Smooth muscle cell (in vitro differentiated cells): ENCODE results near the gene INSC. TPM values are rescaled to one million over a fixed set of nuclear protein-coding genes. Genes with fewer than 3 reads are reported as not detected.

ENCODE experiments used
- DNase-seq: peaks from one replicate; lab custom pipeline; 2025; ENCODE audit not compliant: unreplicated experiment; lab: John Stamatoyannopoulos, UW
- H2AFZ ChIP-seq: fragments of 200-600 bp; sonication (generic); 2 replicates; pipeline ENCODE4 v1.6.0; 2016; ENCODE audit warnings: antibody characterized with exemption, low read depth, mild to moderate bottlenecking
- H3F3A ChIP-seq: fragments of 200-600 bp; sonication (generic); 2 replicates; pipeline ENCODE4 v1.6.0; 2017; ENCODE audit warnings: antibody characterized with exemption, low read depth
- H3K27ac ChIP-seq: fragments of 200-600 bp; sonication (generic); 2 replicates; pipeline ENCODE4 v1.5.1; 2016; ENCODE audit warnings: low read depth, mild to moderate bottlenecking
- H3K27me3 ChIP-seq: fragments of 200-600 bp; sonication (generic); 2 replicates; pipeline ENCODE4 v1.6.1; 2016; ENCODE audit warnings: low read depth, mild to moderate bottlenecking
- H3K36me3 ChIP-seq: fragments of 200-600 bp; sonication (generic); 2 replicates; pipeline ENCODE4 v1.5.1; 2016; ENCODE audit warnings: low read depth
- H3K4me1 ChIP-seq: fragments of 200-600 bp; sonication (generic); 2 replicates; pipeline ENCODE4 v1.5.1; 2016; ENCODE audit warnings: low read depth
- H3K4me2 ChIP-seq: fragments of 200-600 bp; sonication (generic); 2 replicates; pipeline ENCODE4 v1.6.0; 2016; ENCODE audit warnings: mild to moderate bottlenecking
- H3K4me3 ChIP-seq: fragments of 200-600 bp; sonication (generic); 2 replicates; pipeline ENCODE4 v1.5.1; 2016; ENCODE audit warnings: mild to moderate bottlenecking
- H3K79me2 ChIP-seq: fragments of 200-600 bp; sonication (generic); 2 replicates; pipeline ENCODE4 v1.6.0; 2016; ENCODE audit warnings: low read depth, mild to moderate bottlenecking
- H3K9ac ChIP-seq: fragments of 200-600 bp; sonication (generic); 2 replicates; pipeline ENCODE4 v1.6.0; 2016; ENCODE audit warnings: low read depth
- H3K9me3 ChIP-seq: fragments of 200-600 bp; sonication (generic); replicated peaks from 2 replicates; pipeline ENCODE4 v1.5.1; 2016; ENCODE audit warnings: low read depth
- H4K20me1 ChIP-seq: fragments of 200-600 bp; sonication (generic); 2 replicates; pipeline ENCODE4 v1.6.0; 2016; ENCODE audit warnings: low read depth
- WGBS: methylation state at CpG from one replicate; pipeline ENCODE4 v1.1.7; 2016; ENCODE audit warnings: low lambda C conversion rate; 5-methylcytosine and 5-hydroxymethylcytosine counted together
- polyA plus RNA-seq: library from polyadenylated mRNA; unstranded; fragments of >200 nt; fragmentation: Nextera tagmentation; extraction: Ambion mirVana; gene quantifications from 2 replicates; pipeline ENCODE4 v1.2.1, GENCODE V29; 2016
- total RNA-seq: library from RNA; depleted of rRNA; stranded (reverse); fragments of >200 nt; gene quantifications from 2 replicates; pipeline ENCODE4 v1.2.3, GENCODE V29; 2014
- TF ChIP-seq, protein P1 (sequence below): fragments of 200-600 bp; sonication (generic); IDR thresholded peaks from 2 replicates; pipeline ENCODE4 v1.5.1; 2017; ENCODE audit warnings: borderline replicate concordance, mild to moderate bottlenecking, antibody characterized with exemption; ENCODE audit not compliant: insufficient read depth, poor library complexity, severe bottlenecking

Gene INSC
- total and polyA plus RNA-seq, 2 experiments from 2014 or later = not detected

DNA sequence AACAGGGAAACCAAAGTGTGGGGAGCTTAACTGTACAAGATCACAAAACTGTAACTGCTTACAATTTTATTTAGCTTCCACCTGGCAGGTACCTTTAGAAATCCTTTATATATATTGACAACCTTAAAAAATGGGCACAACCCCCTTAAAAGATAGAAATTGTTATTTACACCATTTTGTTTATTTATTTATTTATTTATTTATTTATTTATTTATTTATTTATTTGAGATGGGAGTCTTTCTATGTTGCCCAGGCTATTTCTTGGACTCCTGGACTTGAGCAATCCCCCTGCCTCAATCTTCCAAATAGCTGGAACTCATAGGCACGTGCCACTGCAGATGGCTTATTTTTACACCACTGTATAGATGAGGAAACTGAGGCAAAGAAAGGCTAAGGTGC lies 74.5 kb downstream of the INSC start:
- no peaks in the 10 kb centered on the region for H3K4me1 ChIP-seq
- DNase-seq = no peak
- WGBS = 85% methylated on average over 1 of the region's 1 CpG
- no peaks in the 10 kb centered on the region for H4K20me1 ChIP-seq
- H3K79me2 ChIP-seq = no peaks in the 10 kb centered on the region
- H3K27me3 ChIP-seq = no peaks in the 10 kb centered on the region
- H3K4me3 ChIP-seq = no peak overlapping the region
- no peaks in the 10 kb centered on the region for H3K36me3 ChIP-seq
- no peaks in the 10 kb centered on the region for H3F3A ChIP-seq
- H3K9me3 ChIP-seq = no peaks in the 10 kb centered on the region
- TF ChIP-seq, protein P1, sequence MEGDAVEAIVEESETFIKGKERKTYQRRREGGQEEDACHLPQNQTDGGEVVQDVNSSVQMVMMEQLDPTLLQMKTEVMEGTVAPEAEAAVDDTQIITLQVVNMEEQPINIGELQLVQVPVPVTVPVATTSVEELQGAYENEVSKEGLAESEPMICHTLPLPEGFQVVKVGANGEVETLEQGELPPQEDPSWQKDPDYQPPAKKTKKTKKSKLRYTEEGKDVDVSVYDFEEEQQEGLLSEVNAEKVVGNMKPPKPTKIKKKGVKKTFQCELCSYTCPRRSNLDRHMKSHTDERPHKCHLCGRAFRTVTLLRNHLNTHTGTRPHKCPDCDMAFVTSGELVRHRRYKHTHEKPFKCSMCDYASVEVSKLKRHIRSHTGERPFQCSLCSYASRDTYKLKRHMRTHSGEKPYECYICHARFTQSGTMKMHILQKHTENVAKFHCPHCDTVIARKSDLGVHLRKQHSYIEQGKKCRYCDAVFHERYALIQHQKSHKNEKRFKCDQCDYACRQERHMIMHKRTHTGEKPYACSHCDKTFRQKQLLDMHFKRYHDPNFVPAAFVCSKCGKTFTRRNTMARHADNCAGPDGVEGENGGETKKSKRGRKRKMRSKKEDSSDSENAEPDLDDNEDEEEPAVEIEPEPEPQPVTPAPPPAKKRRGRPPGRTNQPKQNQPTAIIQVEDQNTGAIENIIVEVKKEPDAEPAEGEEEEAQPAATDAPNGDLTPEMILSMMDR = no peak
- H2AFZ ChIP-seq = no peak overlapping the region
- H3K4me2 ChIP-seq = no peak overlapping the region
- no peak overlapping the region for H3K27ac ChIP-seq
- no peak overlapping the region for H3K9ac ChIP-seq

DNA sequence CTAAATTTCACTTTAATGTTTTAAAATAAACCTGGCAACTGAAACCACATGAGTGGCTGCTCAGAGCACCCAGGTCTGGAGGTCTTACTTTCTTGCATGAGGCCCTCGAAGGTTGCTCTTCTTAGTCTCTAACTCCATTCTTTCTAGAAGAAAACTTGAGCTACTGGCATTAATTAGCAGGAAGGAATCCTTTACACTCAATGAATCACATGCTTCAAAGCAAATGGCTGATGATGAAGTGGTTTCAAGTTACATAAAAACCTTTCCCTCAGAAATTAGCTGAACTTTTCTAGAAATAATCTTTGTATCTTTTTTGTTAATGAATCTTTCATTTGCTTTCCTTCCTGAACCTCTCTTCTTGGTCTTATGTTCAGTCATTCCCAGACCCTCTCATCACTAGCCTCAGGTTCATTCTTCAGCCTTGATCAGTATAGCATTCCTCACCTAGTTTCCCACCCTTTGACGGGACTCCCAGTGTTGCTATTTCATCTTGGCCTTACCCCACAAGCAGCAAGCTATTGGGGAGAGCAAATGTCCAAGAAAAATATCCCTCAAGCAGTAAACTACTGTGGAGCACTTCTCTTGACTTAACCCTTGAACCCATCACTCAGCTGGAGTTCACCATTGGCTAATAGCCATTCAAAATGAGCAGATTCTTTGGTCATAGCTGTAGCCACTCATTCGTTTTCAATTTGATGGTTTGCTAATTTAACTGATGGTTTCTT lies 75.1 kb downstream of the INSC start:
- no peaks in the 10 kb centered on the region for H3K9me3 ChIP-seq
- TF ChIP-seq, protein P1 = no peak
- WGBS = 72% methylated on average over 3 of the region's 3 CpGs
- no peak overlapping the region for H3K9ac ChIP-seq
- DNase-seq = no peak
- no peaks in the 10 kb centered on the region for H3K79me2 ChIP-seq
- H3K27me3 ChIP-seq = no peaks in the 10 kb centered on the region
- no peaks in the 10 kb centered on the region for H3K36me3 ChIP-seq
- H4K20me1 ChIP-seq = no peaks in the 10 kb centered on the region
- no peak overlapping the region for H3K4me3 ChIP-seq
- no peak overlapping the region for H3K4me2 ChIP-seq
- H2AFZ ChIP-seq = no peak overlapping the region
- H3K4me1 ChIP-seq = no peaks in the 10 kb centered on the region
- H3K27ac ChIP-seq = no peak overlapping the region
- no peaks in the 10 kb centered on the region for H3F3A ChIP-seq

DNA sequence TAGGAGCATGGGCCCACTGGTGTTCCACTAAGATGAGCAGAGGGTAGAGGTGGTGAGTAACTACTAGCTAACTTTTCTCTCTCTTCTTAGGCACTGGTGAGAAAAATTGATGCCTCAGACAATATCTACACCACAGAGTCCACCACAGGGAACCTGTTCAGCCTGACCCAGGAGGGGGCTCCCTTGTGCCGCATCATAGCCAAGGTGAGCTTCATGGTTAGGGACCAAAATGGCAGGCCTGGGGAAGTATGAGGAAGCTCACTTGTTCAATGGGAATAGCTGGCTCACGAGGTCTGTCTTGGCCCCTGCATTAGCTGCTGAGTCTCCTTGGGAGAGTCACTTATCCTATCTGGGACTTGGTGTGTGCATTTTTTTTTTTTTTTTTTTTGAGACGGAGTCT lies 75.9 kb downstream of the INSC start:
- Histone ChIP-seq H3K79me2 (no peaks in the 10 kb centered on the region), H3K9me3 (no peaks in the 10 kb centered on the region), H3K9ac (no peak overlapping the region), H3K4me3 (no peak overlapping the region), H3K27ac (no peak overlapping the region), H3K36me3 (no peaks in the 10 kb centered on the region), H3K4me1 (no peaks in the 10 kb centered on the region), H2AFZ (no peak overlapping the region), H4K20me1 (no peaks in the 10 kb centered on the region), H3K27me3 (no peaks in the 10 kb centered on the region), H3K4me2 (no peak overlapping the region), H3F3A (no peaks in the 10 kb centered on the region)
- DNase-seq = no peak
- WGBS = 83% methylated on average over 2 of the region's 3 CpGs
- TF ChIP-seq, protein P1 = no peak

DNA sequence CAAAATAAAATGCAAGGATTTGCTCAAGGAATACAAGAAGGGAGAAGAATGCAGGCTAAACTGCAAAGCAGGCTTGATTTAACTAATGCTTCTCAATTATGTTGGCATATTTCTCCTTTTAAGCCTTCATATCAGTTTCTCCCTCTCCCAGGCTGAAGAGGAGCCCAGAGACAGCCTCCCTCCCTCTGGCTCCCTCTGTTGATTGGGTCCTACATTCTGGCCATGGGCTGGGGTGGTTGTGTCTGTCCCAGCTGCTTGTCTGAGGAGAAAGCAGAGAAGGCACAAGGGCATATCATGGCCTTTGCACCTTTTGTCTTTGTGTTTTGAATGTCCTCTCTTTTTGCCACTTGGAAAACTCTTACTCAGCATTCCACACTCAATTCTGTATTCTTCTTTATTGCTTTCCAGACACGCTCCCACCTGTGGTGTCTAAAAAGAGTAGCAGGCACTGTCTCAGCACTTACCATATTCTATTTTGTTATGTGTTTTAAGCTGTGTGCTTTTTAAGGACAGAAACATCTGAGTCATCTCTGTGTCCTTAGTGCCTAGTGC lies 77.4 kb downstream of the INSC start:
- Histone ChIP-seq H4K20me1 (no peaks in the 10 kb centered on the region), H3K27ac (no peak overlapping the region), H3K79me2 (no peaks in the 10 kb centered on the region), H3K9ac (no peak overlapping the region), H2AFZ (no peak overlapping the region), H3K9me3 (no peaks in the 10 kb centered on the region), H3K4me2 (no peak overlapping the region), H3K4me1 (no peaks in the 10 kb centered on the region), H3K27me3 (no peaks in the 10 kb centered on the region), H3K4me3 (no peak overlapping the region), H3F3A (no peaks in the 10 kb centered on the region), H3K36me3 (no peaks in the 10 kb centered on the region)
- DNase-seq = no peak
- 92% methylated on average over 1 of the region's 1 CpG for WGBS
- TF ChIP-seq, protein P1 = no peak
